Activated gamma-delta T cell treated with Interleukin-2 at 50 U/mL for 16 hours (primary cell): ENCODE data around the gene PCDH17.

Experiments used
- DNase-seq: peaks from one replicate; pipeline ENCODE4 v3.0.0-alpha.2; 2020

The PCDH17 gene, protein sequence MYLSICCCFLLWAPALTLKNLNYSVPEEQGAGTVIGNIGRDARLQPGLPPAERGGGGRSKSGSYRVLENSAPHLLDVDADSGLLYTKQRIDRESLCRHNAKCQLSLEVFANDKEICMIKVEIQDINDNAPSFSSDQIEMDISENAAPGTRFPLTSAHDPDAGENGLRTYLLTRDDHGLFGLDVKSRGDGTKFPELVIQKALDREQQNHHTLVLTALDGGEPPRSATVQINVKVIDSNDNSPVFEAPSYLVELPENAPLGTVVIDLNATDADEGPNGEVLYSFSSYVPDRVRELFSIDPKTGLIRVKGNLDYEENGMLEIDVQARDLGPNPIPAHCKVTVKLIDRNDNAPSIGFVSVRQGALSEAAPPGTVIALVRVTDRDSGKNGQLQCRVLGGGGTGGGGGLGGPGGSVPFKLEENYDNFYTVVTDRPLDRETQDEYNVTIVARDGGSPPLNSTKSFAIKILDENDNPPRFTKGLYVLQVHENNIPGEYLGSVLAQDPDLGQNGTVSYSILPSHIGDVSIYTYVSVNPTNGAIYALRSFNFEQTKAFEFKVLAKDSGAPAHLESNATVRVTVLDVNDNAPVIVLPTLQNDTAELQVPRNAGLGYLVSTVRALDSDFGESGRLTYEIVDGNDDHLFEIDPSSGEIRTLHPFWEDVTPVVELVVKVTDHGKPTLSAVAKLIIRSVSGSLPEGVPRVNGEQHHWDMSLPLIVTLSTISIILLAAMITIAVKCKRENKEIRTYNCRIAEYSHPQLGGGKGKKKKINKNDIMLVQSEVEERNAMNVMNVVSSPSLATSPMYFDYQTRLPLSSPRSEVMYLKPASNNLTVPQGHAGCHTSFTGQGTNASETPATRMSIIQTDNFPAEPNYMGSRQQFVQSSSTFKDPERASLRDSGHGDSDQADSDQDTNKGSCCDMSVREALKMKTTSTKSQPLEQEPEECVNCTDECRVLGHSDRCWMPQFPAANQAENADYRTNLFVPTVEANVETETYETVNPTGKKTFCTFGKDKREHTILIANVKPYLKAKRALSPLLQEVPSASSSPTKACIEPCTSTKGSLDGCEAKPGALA (N-terminal part only)

DNA sequence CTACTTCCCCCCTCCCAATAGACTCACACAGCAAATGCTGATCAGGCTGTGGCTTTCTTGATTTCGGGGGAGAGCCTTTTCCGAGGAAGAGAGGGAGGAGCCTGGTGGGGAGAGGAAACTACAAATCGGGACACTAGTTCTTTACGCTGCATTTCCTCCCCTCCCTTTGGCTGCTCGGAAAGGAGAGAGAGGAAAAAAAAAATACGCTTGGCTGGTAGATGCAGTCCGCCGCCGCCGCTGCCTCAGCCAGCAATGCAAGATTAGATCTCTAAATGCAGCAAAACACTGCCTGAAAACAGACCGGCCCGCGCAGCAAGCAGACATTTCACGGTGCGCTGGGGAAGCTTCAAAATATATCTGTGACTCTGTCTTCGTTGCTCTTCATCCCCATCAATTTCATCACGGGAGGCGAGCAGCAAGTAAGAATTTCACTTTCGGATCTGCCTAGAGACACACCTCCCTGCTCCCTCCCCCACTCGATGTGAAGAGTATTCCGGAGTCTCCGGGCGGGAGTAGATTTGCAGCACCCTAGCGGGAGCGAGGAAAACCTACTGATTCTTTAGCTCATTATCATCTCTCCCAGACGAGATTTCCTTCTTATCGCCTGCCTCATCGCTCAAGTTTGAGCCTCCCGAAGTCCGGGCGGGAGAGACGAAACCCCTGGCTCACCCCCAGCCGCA lies at the start of gene PCDH17:
PCDH17 (plus strand) TSS at position 149 of the 680 bp plus-strand sequence. CDS start 803 bp downstream, outside the sequence.
- no peak for DNase-seq

DNA sequence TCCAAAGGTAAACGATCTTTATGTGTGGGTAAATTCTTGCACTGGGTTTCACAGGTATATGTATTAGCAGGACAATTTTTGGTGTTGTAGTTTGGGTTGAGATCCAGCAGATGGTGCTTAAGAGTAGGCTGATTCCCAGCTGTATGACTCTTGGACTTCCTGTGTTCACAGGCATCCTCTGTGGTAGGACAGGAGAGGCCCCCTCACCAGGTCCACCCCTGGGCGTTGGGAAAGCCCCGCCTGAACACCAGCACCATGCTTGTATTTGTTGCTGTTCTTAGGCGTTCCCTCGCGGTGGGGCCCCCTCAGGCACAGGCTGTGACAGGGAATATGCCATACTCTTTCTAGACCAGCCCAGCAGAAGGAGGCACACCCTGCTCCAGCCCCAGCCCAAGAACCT lies 49.5 kb upstream of the PCDH17 start:
- no peak for DNase-seq

DNA sequence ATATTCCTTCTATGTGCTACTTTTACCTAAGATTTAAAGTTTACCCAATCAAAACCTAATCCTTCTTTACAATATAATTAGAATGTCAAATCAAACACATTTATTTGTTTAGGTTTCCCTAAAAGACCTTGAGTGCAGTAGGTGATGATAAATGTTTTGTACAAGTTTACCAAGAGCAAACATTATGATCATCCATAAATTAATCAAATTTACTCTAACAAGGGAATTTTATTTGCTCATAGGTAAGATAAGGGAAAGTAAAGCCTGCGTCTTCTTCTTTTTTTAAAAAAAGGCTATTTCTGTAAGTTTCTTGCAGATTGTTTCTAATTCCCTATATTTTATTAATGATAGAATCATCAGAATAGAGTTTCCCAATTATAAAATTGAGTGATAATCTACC lies 48.0 kb upstream of the PCDH17 start:
- DNase-seq, result no peak

DNA sequence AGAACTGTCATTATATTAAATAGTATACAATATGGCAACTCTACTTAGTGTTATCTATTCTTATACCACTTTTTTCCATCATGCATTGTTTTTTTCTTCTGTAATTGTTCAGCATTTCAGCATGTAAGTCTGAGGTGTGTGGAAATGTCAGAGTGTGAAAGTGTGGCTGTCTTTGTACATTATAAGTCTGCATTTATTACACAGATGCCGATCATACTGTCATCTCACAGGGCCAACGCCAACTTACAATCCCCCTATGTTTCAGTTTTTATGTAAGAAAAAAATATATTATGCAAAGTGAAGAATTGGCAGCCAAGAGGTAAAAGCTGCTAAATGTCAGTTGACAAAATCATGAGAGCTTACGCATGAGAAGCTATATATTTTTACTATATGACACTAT lies 42.9 kb upstream of the PCDH17 start:
- DNase-seq, result no peak

DNA sequence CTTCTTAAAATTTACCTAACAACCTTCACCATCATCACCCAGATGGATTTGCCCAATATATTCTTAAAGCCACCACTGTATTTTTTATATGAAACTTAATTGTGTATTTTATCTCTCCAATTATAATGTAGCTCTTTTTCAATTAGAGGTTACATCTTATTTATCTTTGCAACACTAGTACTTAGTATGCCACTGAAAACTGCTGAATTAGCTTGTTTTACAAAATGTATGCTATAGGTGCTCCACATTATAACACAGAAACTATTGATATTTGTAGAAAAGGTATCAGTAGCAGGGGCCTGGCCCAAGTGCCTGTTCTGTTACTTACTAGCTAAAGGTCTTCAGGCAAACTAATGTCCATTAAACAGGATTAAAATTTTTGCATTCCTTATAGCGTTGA lies 35.8 kb upstream of the PCDH17 start:
- DNase-seq, result no peak

DNA sequence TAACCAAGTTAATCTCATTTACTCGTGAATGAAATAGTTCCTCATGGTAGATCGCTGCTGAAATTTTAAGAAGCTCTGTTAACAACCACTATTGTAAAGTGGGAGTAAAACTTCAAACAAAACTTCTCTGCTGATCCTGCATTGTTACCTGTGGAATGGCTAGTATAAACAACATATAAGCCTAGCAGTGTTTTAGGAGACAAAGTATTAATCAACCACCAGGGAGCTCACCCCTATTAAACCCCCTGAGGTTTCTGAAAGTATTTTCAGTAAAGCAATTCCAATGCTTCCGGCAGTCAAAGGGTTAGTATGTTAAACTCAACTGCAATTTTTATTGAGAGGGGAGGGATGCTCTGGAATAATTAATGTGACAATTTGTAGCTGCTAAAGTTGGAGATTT lies 30.0 kb upstream of the PCDH17 start:
- DNase-seq, result no peak

DNA sequence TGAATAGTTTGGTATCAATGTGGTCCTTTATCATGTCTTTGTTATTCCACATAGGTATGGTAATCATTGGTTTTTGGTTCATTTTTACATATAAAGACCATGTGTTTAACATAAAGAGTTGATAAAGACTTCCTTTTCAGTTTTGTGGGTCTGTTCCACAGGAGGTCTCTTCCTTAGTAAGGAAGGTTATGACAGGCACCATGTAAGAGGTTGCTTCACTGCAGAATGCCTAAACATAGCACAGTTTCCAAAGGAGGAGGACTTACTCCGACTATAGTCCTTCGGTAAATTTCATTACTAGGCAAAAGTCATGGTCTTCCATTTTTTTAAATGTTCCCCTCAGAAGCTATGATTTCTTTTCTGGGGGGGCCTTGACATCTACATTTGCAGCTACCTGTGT lies 27.1 kb upstream of the PCDH17 start:
- DNase-seq, result no peak

DNA sequence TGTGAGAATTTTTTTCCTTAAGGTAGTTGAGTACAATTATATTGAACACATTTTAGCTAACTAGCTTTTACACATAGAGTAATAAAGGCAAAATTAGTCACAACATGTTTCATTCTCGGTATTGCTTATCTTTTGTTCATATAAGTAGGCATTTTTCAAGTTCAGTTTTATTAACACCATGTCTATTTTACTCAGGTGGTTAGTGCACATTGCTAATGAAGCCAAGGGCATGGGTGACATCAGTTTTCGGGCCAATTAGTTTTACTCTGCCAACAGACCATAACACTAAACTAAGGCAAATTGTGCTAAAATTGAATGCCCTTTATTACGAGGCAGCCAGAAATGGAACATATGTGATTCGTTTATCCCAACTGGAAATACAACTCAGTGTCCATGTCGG lies 19.6 kb upstream of the PCDH17 start:
- no peak for DNase-seq

DNA sequence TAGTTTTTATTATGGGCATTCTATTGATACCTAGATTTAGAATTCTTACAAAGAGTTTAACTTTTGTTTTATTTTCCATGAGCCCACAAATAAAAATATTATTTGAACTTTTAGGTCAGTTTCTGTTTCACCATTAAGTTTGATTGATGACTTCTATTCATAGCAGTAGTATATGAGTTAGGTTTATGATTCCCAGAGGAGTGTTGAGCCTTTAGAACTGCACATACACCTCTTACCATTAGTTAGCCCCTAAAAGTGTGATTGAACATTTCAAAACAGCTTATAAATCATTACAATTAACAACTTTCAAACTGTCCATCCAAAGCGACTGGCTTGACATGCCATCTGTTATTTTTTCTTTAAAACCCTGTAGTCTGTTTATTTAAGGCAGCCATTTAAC lies 19.0 kb upstream of the PCDH17 start:
- no peak for DNase-seq

DNA sequence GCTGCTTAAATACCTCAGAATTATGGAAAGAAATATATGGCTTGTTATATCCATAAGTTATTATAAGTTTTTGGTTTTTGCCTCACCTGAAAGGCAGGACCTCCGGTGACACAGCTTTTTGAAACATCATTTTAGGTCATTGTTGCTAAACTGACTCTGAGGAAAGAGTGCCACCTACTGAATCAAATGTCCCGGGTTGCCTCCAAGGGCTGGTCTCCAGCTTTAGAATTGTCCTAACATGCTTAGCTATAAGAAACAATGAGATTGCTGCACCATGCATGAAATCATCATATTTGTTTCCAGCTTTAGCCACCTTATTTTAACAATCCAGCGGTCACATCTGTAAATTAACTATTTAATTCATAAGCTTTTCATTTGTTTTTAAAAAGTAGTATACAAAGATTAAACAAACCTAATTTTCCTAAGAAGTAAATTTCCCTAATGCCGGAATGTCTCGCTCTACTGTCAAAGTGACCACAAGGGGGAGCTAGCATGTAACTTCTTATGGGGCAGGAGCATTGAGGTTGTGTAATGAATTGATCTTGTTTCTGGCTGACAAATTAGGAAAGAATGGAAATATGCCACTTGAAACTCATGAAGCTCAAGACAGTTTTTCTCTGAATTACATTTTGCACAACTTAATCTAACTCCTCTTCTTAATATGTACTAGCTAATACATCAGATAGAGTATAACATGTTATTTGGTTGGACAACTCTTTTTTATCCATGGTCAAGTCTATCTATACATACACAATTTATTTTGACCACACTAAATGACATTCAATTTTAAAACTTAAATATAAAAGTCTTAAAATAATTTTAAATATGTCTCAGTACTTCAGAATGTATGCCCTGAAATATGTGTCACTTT lies 6.7 kb upstream of the PCDH17 start:
- DNase-seq, result no peak

DNA sequence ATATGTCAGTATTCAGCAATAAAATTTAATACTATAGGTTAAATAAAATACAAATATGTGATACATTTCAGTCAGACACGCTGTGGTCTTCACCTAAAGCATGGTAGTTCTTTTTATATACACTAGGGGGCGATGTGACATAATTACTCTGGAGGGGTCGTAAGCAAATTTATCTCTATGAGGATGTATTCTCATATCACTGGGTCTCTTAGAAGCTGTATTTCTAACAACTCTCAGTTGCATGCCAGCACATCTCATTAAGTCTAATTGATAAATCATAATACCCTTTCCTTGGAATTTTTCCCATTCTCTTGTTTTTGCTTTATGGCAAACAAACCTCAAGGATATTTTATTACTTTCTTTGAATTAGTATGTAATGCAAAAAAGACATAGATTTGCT lies 3.9 kb upstream of the PCDH17 start:
- DNase-seq, result no peak

DNA sequence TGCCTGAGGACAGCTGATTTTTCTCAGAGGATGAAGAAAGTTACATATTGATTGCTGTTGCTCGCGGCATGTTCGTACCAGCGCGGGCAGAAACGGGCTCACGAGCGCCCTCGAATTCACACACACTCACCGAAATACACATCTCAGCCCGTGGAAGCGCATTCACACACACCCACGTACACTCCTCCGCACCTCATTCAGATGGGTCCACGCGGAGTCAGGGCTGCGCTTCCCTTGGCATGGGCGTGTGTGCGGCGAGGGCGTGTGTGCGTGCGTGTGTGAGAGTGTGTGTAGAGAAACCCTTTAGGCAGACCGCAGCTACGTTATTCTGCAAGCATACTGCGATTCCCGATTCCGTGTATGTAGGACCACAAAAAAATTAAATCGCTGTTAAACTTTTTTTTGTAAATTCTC lies 2.1 kb upstream of the PCDH17 start:
- DNase-seq, result no peak

DNA sequence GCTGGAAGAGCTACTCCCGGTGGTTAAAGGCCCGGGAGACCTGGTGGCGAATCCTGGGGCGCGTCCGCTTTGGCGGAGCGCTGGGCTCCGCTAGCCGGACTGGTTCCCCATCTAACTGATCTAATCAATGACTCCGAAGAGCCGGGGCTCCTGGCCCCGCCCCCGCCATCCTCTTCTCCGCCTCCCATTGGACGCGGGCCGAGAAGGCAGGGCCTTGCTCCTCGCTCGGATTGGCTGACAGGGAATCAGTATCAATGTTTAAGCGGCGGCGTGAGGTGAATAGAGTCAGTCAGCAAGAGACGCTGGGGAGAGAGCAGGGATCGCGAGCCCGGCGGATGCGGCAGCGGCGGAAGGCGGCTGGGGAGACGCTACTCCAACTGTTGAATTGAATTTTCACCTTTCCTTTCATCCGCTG lies 1.7 kb upstream of the PCDH17 start:
- no peak for DNase-seq

DNA sequence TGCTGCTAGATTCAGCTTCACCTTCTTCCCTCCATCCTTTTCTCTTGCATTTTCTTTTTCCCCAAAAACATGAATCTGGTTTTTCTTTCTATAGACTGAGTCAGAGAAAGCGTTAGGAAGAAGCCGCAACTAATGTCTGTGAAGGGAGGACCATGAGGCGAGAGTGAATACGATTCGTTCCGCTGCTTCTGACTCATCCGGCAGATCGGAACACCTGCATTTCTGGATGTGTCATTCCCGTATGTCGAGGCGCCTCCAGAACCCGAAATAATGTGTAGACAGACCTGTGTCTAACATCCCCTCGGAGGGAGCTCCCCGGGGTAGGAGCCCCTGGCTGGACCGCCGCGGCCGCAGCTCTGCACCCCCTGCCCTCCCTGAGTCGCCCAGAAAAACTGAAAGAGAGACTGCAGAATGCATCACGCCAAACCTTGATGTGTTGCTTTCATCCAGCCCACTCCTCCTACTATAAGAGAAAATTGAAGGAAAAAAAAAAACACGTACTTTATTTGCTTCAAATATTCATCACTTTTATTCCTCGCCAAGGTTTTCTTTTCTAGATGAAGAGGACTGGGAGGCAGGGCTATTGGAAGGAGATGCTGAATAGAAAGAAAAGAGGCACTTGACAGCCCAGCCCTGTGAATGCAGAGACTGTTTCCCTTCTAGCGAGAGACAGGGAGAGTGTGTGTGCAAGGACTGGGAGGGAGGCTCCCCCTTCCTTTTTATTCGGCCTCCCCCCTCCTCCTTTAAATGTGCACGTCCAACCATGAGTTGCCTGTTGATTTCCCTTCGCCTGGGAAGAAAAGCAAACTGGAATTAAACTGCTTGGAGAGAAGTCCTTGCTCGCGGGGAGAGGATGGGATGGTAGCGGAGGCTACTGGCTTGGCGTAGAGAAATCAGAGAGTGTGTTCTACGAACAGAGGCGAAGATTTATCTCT lies 616 bp upstream of the PCDH17 start:
- DNase-seq, result no peak

DNA sequence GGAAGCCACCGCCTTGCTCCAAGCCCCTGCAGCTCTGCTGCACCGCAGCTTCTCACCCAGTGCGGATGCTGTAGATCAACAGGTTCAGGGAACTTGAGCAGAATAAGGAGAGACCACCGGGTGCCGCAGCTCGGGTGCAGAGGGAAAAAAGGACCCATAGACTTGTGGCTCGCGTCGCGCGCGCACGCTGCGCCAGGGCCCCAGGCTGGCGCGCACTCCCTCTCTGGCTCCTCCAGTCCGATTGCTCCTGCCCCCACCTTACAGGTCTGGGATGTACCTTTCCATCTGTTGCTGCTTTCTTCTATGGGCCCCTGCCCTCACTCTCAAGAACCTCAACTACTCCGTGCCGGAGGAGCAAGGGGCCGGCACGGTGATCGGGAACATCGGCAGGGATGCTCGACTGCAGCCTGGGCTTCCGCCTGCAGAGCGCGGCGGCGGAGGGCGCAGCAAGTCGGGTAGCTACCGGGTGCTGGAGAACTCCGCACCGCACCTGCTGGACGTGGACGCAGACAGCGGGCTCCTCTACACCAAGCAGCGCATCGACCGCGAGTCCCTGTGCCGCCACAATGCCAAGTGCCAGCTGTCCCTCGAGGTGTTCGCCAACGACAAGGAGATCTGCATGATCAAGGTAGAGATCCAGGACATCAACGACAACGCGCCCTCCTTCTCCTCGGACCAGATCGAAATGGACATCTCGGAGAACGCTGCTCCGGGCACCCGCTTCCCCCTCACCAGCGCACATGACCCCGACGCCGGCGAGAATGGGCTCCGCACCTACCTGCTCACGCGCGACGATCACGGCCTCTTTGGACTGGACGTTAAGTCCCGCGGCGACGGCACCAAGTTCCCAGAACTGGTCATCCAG lies 964 bp downstream of the PCDH17 start:
- no peak for DNase-seq

DNA sequence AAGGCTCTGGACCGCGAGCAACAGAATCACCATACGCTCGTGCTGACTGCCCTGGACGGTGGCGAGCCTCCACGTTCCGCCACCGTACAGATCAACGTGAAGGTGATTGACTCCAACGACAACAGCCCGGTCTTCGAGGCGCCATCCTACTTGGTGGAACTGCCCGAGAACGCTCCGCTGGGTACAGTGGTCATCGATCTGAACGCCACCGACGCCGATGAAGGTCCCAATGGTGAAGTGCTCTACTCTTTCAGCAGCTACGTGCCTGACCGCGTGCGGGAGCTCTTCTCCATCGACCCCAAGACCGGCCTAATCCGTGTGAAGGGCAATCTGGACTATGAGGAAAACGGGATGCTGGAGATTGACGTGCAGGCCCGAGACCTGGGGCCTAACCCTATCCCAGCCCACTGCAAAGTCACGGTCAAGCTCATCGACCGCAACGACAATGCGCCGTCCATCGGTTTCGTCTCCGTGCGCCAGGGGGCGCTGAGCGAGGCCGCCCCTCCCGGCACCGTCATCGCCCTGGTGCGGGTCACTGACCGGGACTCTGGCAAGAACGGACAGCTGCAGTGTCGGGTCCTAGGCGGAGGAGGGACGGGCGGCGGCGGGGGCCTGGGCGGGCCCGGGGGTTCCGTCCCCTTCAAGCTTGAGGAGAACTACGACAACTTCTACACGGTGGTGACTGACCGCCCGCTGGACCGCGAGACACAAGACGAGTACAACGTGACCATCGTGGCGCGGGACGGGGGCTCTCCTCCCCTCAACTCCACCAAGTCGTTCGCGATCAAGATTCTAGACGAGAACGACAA lies 1.8 kb downstream of the PCDH17 start:
- DNase-seq, result no peak

DNA sequence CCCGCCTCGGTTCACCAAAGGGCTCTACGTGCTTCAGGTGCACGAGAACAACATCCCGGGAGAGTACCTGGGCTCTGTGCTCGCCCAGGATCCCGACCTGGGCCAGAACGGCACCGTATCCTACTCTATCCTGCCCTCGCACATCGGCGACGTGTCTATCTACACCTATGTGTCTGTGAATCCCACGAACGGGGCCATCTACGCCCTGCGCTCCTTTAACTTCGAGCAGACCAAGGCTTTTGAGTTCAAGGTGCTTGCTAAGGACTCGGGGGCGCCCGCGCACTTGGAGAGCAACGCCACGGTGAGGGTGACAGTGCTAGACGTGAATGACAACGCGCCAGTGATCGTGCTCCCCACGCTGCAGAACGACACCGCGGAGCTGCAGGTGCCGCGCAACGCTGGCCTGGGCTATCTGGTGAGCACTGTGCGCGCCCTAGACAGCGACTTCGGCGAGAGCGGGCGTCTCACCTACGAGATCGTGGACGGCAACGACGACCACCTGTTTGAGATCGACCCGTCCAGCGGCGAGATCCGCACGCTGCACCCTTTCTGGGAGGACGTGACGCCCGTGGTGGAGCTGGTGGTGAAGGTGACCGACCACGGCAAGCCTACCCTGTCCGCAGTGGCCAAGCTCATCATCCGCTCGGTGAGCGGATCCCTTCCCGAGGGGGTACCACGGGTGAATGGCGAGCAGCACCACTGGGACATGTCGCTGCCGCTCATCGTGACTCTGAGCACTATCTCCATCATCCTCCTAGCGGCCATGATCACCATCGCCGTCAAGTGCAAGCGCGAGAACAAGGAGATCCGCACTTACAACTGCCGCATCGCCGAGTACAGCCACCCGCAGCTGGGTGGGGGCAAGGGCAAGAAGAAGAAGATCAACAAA lies 2.6 kb downstream of the PCDH17 start:
- no peak for DNase-seq

DNA sequence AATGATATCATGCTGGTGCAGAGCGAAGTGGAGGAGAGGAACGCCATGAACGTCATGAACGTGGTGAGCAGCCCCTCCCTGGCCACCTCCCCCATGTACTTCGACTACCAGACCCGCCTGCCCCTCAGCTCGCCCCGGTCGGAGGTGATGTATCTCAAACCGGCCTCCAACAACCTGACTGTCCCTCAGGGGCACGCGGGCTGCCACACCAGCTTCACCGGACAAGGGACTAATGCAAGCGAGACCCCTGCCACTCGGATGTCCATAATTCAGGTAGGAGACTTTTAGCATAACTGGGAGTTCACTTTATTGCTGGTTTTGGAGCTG lies 3.3 kb downstream of the PCDH17 start:
- DNase-seq, result no peak
